GM23248 (cell line): ENCODE data around the gene LRRN1.

Experiments used
- EZH2 ChIP-seq: fragments of 200-600 bp; sonication (generic); IDR thresholded peaks from 2 replicates; pipeline ENCODE4 v1.6.1; 2018; ENCODE audit warnings: antibody characterized with exemption, mild to moderate bottlenecking; ENCODE audit not compliant: insufficient read depth, poor library complexity, severe bottlenecking
- EZH2phosphoT487 ChIP-seq: fragments of 200-600 bp; sonication (generic); IDR thresholded peaks from 2 replicates; pipeline ENCODE4 v1.6.1; 2018; ENCODE audit warnings: antibody characterized with exemption, moderate library complexity, mild to moderate bottlenecking, low read depth; ENCODE audit not compliant: insufficient read depth

DNA sequence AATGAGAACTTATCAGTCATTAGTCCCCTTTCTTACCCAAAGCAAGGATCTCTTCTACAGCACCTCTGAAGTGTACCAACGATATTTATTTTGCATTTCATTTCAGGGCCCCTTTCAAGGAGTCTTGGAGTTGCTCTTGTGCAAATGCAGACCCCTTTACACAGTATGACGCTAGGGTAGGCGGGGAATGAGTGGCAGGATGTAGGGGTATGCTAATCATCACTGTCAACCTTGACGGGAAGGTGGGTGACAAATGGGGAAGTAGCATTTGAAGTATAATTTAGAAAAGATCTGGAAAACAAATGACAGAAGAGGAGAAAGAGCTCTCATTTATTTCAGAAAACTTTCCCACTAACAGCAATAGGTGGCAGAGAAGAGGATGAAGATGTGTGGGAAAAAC lies 94.4 kb downstream of the LRRN1 start:
- TF ChIP-seq EZH2phosphoT487 (no peak), EZH2 (no peak)
